ENCODE measurements around the gene PSG7.
"Not testable (repeated sequence)": the region's sequence is repeated elsewhere in the genome, so short reads cannot be mapped to it uniquely, and the experiment has no call there.

Gene PSG7

GRCh38 chr19:42937107-42937506 is at the start of gene PSG7:
TSS of gene PSG7 (minus strand) at chr19:42937207. CDS start at chr19:42937076, 131 bp downstream.
- H3K4me3 ChIP-seq; H3K36me3 ChIP-seq (ENCODE audit: insufficient read depth, low read length); H3K9me3 ChIP-seq (ENCODE audit: low read depth, low read length); DNase-seq (ENCODE audit: low read depth, low spot score); H3K9ac ChIP-seq (ENCODE audit: insufficient read length); H3K27ac ChIP-seq: not testable (repeated sequence)

GRCh38 chr19:42985588-42985987 is 48.6 kb upstream of the PSG7 start:
- H3K9me3 ChIP-seq (ENCODE audit: low read depth, low read length), result no peaks in the 10 kb centered on the region
- no peak for TF ChIP-seq POLR2AphosphoS5 (IDR thresholded peaks at IDR 0.05; ENCODE audit: borderline replicate concordance, low read depth, low read length)
- H3K36me3 ChIP-seq (ENCODE audit: insufficient read depth, low read length), result no peaks in the 10 kb centered on the region
- H3K4me3 ChIP-seq, result no peak overlapping the region
- DNase-seq (ENCODE audit: low read depth, low spot score), result no peak
- H3K27ac ChIP-seq, result no peak overlapping the region
- no peak overlapping the region for H3K9ac ChIP-seq (ENCODE audit: insufficient read length)

GRCh38 chr19:42982111-42982510 is 45.1 kb upstream of the PSG7 start:
- H3K27ac ChIP-seq; H3K9me3 ChIP-seq (ENCODE audit: low read depth, low read length); DNase-seq (ENCODE audit: low read depth, low spot score); H3K4me3 ChIP-seq; H3K9ac ChIP-seq (ENCODE audit: insufficient read length); H3K36me3 ChIP-seq (ENCODE audit: insufficient read depth, low read length): not testable (repeated sequence)

DNA sequence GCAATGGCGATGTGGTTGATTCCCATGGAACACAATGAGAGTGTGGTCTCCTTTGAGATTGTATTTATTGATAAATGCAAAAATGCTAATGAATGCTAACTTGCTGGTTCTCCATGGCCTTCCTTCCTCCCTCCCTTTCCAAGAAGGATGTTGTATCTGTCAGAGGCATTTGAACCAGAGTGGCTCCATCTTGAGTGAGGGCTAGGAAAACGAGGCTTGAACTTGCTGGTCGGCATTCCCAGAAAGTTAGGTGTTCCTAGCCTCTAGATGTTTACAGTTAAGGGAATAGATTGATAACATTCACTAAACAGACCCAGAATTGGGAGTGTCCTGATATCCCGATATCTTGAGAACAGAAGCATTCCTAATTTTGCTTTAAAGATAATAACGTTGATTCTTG is 34.4 kb upstream of the PSG7 start:
- not testable (repeated sequence) for H3K36me3 ChIP-seq (ENCODE audit: insufficient read depth, low read length); DNase-seq (ENCODE audit: low read depth, low spot score); H3K27ac ChIP-seq; H3K4me3 ChIP-seq; H3K9ac ChIP-seq (ENCODE audit: insufficient read length); H3K9me3 ChIP-seq (ENCODE audit: low read depth, low read length)

- no peak for DNase-seq (ENCODE audit: low read depth, low spot score)
- no peak overlapping the region for H3K27ac ChIP-seq
Observed at GRCh38 chr19:42965176-42965575, 28.2 kb upstream of the PSG7 start.

GRCh38 chr19:42961119-42961518 is 24.1 kb upstream of the PSG7 start:
- TF ChIP-seq FOXP2 (optimal IDR thresholded peaks at IDR 0.05; ENCODE audit: control extremely low read depth, extremely low read length, insufficient read depth) (no peak), POLR2AphosphoS5 (IDR thresholded peaks at IDR 0.05; ENCODE audit: borderline replicate concordance, low read depth, low read length) (no peak), EZH2 (IDR thresholded peaks at IDR 0.05) (no peak)

More at GRCh38 chr19:42965176-42965575, 28.2 kb upstream of the PSG7 start:
- TF ChIP-seq FOXP2 (optimal IDR thresholded peaks at IDR 0.05; ENCODE audit: control extremely low read depth, extremely low read length, insufficient read depth) (no peak), EZH2 (IDR thresholded peaks at IDR 0.05) (no peak), POLR2AphosphoS5 (IDR thresholded peaks at IDR 0.05; ENCODE audit: borderline replicate concordance, low read depth, low read length) (no peak)
- Histone ChIP-seq H3K36me3 (ENCODE audit: insufficient read depth, low read length) (no peaks in the 10 kb centered on the region), H3K9me3 (ENCODE audit: low read depth, low read length) (no peaks in the 10 kb centered on the region), H3K9ac (ENCODE audit: insufficient read length) (no peak overlapping the region), H3K4me3 (no peak overlapping the region)

DNA sequence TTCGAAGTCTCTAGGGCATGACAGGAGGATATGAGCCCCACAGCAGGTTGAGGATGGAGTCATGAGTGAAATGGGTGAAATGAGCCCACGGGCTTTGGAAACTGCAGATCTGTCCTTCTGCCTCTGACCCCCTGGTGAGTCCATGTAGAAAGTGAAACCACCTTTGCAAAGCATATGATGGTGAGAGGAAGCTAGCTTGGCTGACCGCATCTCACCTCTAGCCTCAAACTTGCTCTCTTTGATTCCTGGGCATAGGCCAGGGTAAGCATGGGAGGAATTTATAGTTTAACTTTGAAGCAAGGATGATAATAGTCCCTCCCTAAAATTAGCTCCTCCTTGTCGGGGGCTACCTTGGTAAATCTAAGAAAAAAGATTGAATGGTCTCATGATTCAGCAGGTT is 15.1 kb upstream of the PSG7 start:
- H3K9ac ChIP-seq (ENCODE audit: insufficient read length); H3K27ac ChIP-seq; H3K4me3 ChIP-seq; H3K9me3 ChIP-seq (ENCODE audit: low read depth, low read length); H3K36me3 ChIP-seq (ENCODE audit: insufficient read depth, low read length); DNase-seq (ENCODE audit: low read depth, low spot score): not testable (repeated sequence)

More at GRCh38 chr19:42961119-42961518, 24.1 kb upstream of the PSG7 start:
- DNase-seq (ENCODE audit: low read depth, low spot score), result no peak
- no peak overlapping the region for H3K4me3 ChIP-seq
- H3K27ac ChIP-seq, result no peak overlapping the region
- H3K9ac ChIP-seq (ENCODE audit: insufficient read length), result no peak overlapping the region
- H3K9me3 ChIP-seq (ENCODE audit: low read depth, low read length), result no peaks in the 10 kb centered on the region
- H3K36me3 ChIP-seq (ENCODE audit: insufficient read depth, low read length), result no peaks in the 10 kb centered on the region

GRCh38 chr19:42951476-42951875 is 14.5 kb upstream of the PSG7 start:
- H3K27ac ChIP-seq; DNase-seq (ENCODE audit: low read depth, low spot score); H3K9me3 ChIP-seq (ENCODE audit: low read depth, low read length); H3K4me3 ChIP-seq; H3K36me3 ChIP-seq (ENCODE audit: insufficient read depth, low read length); H3K9ac ChIP-seq (ENCODE audit: insufficient read length): not testable (repeated sequence)

DNA sequence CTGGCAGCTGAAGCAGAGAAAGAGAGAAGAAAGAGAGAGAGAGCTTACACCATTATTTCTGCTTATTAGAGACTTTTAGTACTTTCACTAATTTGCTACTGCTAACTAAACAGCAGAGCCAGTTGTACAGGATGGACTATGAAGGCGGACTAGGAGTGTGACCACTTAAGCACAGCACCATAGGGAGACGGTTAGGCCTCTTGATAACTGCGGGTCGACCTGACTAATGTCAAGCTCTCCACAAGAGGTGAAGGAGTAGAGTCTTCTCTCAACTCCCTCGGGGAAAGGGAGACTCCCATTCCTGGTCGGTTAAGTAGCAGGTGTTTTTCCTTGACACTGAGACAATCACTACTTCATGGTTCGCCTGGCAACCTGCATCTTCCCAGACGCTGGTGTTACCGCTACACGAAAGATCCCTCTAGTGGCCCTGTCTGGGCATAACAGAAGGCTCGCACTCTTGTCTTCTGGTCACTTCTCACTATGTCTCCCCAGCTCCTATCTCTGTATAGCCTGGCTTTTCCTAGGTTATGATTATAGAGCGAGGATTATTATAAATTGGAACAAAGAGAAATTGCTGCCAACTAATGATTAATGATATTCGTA is 5.3 kb upstream of the PSG7 start:
- Histone ChIP-seq H3K27ac (no peak overlapping the region), H3K4me3 (no peak overlapping the region), H3K36me3 (ENCODE audit: insufficient read depth, low read length) (no peaks in the 10 kb centered on the region), H3K9ac (ENCODE audit: insufficient read length) (no peak overlapping the region), H3K9me3 (ENCODE audit: low read depth, low read length) (no peaks in the 10 kb centered on the region)
- TF ChIP-seq FOXP2 (optimal IDR thresholded peaks at IDR 0.05; ENCODE audit: control extremely low read depth, extremely low read length, insufficient read depth), result no peak
- no peak for DNase-seq (ENCODE audit: low read depth, low spot score)

DNA sequence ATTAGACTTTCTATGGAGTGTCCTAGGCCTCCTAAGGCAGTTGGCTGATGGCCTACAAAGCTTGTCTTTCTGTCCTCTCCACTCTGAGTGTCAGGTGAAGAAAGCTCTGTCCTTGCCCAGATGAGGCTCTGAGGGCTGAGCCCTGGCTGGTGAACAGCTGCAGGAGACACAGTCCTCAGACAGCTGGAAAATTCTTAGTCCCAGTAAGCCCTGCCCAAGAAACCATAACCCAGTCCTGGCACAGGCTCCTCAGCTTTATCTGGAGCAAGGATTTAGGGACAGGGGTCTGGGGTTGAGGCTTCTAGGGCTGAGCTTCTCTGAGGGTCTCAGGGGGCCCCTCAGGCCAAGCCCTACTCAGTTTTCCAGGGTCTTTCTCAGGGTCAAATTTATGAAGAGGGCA is 2.3 kb downstream of the PSG7 start:
- not testable (repeated sequence) for DNase-seq (ENCODE audit: low read depth, low spot score); H3K27ac ChIP-seq; H3K9me3 ChIP-seq (ENCODE audit: low read depth, low read length); H3K36me3 ChIP-seq (ENCODE audit: insufficient read depth, low read length); H3K4me3 ChIP-seq; H3K9ac ChIP-seq (ENCODE audit: insufficient read length)

DNA sequence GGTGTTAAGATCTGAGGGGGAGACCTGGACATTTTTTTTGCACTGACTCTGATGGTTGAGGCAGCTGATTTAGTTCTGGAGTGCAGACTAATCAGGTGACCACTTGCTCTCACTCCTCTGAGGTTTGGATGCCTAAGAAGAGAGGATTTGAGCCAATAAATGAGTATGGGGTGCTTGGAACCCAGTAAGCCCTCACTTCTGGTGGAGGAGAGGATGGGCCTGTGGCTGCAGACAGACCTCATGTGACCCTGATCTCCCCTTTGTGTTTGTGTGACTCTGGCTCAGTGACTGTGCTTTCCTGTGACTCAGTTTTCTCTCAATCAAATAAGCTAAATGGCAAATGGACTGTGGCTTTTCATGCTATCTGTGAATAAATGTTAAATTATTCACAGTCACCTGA is 2.8 kb downstream of the PSG7 start:
- not testable (repeated sequence) for H3K9me3 ChIP-seq (ENCODE audit: low read depth, low read length); H3K36me3 ChIP-seq (ENCODE audit: insufficient read depth, low read length); H3K27ac ChIP-seq; H3K4me3 ChIP-seq; DNase-seq (ENCODE audit: low read depth, low spot score); H3K9ac ChIP-seq (ENCODE audit: insufficient read length)

DNA sequence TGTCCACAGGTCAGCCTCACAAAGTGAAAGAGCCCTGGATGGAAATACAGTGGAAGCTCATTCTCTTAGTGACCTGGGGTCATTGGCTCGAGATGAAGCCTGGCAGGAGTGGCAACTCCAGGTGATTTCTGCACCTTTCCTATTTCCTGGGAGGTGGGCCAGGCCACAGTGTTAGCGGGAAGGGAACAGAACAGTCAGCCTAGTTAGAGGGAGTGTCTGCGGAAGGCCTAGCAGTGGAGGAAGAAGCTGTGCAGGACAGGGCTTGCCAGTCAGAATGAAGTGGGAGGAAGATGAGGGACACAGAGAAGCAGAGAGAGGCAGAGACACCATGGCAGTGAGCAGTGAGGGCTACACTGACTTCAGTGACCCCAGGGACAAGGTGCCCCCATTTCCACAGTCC is 3.6 kb downstream of the PSG7 start:
- DNase-seq (ENCODE audit: low read depth, low spot score); H3K4me3 ChIP-seq; H3K36me3 ChIP-seq (ENCODE audit: insufficient read depth, low read length); H3K9me3 ChIP-seq (ENCODE audit: low read depth, low read length); H3K9ac ChIP-seq (ENCODE audit: insufficient read length); H3K27ac ChIP-seq: not testable (repeated sequence)

DNA sequence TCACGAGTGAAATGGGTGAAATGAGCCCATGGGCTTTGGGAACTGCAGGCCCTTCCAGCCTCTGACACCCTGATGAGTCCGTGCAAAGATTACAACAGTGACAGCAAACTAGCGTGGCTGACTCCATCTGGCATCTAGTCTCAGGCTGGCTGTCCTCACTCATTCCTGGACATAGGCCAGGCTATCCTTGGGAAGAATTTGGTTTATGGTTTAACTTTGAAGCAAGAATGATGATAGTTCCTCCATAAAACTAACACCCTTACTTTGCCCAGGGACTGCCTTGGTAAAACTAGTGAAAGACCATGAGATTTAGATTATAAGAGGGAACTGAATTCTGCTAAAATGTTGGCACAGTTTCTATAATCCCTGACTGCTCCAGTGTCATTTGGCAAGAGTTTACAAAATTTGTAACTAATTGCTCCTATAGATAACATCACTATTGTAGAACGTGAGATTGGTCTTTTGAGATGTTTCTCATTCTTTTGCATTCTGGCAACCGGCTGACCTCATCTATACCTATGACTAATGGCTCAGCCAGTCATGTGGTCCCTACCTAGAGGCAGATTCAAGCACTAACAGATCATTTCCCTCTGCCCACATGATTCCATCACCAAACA is 4.4 kb downstream of the PSG7 start:
- not testable (repeated sequence) for H3K36me3 ChIP-seq (ENCODE audit: insufficient read depth, low read length); H3K27ac ChIP-seq; DNase-seq (ENCODE audit: low read depth, low spot score); H3K9me3 ChIP-seq (ENCODE audit: low read depth, low read length); H3K9ac ChIP-seq (ENCODE audit: insufficient read length); H3K4me3 ChIP-seq

GRCh38 chr19:42930214-42930613 is 6.8 kb downstream of the PSG7 start:
- not testable (repeated sequence) for H3K9ac ChIP-seq (ENCODE audit: insufficient read length); H3K9me3 ChIP-seq (ENCODE audit: low read depth, low read length); H3K36me3 ChIP-seq (ENCODE audit: insufficient read depth, low read length); H3K27ac ChIP-seq; H3K4me3 ChIP-seq; DNase-seq (ENCODE audit: low read depth, low spot score)

Data from SK-N-MC (cell line).